ENCODE data around the gene SIGLEC10. TPM values are rescaled to one million over a fixed set of nuclear protein-coding genes. Genes with fewer than 3 reads are reported as not detected.
A peak's percentile ranks its signal among the peaks of the same experiment; 100 is the strongest.

SIGLEC10 gene
- total RNA-seq, 4 donors from 2014 or later = 1.2 to 3.5 (median 1.6) TPM

GRCh38 chr19:51396175-51396574 lies 21.3 kb downstream of the SIGLEC10 start:
- TF ChIP-seq EP300 (IDR thresholded peaks at IDR 0.05) = no peak
- TF ChIP-seq POLR2A (IDR thresholded peaks at IDR 0.05) = no peak
- no peak for TF ChIP-seq POLR2AphosphoS5 (IDR thresholded peaks at IDR 0.05)
- TF ChIP-seq CTCF (IDR thresholded peaks at IDR 0.05) = no peak
- WGBS = 95% methylated on average over 2 of the region's 2 CpGs

DNA sequence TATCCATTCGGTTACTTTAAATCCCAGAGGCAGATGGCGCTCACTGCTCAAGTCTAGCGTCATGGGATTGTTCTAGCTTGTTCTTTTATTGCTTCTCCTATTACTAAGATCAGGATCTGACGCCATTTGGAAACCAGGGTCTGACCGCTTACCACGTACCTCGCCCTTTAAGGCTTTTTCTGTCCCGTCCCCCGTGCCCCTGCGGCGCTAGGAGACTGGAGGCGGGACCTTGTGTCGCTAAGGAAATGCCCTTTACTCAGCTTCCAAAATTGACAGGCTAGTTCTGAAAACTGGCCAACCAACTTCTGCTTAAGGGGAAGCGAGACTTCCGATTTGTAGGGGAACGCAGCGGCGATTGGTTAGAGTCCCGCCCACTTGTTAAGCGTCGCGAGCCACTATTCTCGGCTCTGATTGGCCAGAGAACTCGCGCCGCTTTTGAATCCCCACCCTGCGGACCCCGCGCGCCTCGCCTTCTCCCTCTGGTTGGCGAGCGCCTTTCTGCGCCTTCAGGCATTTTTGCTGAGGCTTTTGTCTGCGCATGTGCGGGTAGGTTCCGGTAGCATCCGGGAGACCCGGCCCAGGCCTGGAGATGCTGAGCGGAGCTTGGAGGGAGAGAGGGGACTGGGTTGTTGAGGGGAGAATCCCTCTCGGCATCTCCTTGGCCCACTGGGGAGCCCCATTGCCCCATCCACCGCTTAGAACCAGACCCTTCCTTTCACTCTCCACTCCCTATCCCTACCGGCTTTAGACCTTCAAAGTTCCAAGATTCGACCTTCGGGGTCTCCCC lies 23.2 kb downstream of the SIGLEC10 start:
- TF ChIP-seq POLR2AphosphoS5 (IDR thresholded peaks at IDR 0.05) (peak in 2 of 3 donors; percentile 7 to 25), CTCF (IDR thresholded peaks at IDR 0.05) (no peak), POLR2A (IDR thresholded peaks at IDR 0.05) (no peak)
- no peaks in the 10 kb centered on the region for H3K27me3 ChIP-seq
- peak overlapping the region; percentile 67 for H3K27ac ChIP-seq
- no peaks in the 10 kb centered on the region for H3K9me3 ChIP-seq
- no peaks in the 10 kb centered on the region for H3K36me3 ChIP-seq
- WGBS = 3% methylated on average over 25 of the region's 45 CpGs
- peak; percentile 94 to 95 for DNase-seq (ENCODE audit: low spot score in 2 of 2)
- peaks cover 11% of the 10 kb centered on the region for H3K4me1 ChIP-seq
- H3K4me3 ChIP-seq = peak overlapping the region; percentile 50

More at GRCh38 chr19:51396175-51396574, 21.3 kb downstream of the SIGLEC10 start:
- Histone ChIP-seq H3K36me3 (no peaks in the 10 kb centered on the region), H3K4me1 (peaks cover 11% of the 10 kb centered on the region), H3K27ac (no peak overlapping the region), H3K9me3 (no peaks in the 10 kb centered on the region), H3K27me3 (no peaks in the 10 kb centered on the region), H3K4me3 (no peak overlapping the region)
- no peak for DNase-seq (ENCODE audit: low spot score in 2 of 2)

GRCh38 chr19:51392701-51393100 lies 24.7 kb downstream of the SIGLEC10 start:
- no peak for DNase-seq (ENCODE audit: low spot score in 2 of 2)
- no peak for TF ChIP-seq CTCF (IDR thresholded peaks at IDR 0.05)
- no peak for TF ChIP-seq POLR2A (IDR thresholded peaks at IDR 0.05)
- TF ChIP-seq POLR2AphosphoS5 (IDR thresholded peaks at IDR 0.05) = no peak
- TF ChIP-seq EP300 (IDR thresholded peaks at IDR 0.05) = no peak
- Histone ChIP-seq H3K9me3 (no peaks in the 10 kb centered on the region), H3K27ac (no peak overlapping the region), H3K4me1 (peaks cover 11% of the 10 kb centered on the region), H3K36me3 (no peaks in the 10 kb centered on the region), H3K4me3 (no peak overlapping the region), H3K27me3 (no peaks in the 10 kb centered on the region)
- 48% methylated on average over 1 of the region's 1 CpG for WGBS

GRCh38 chr19:51391073-51391611 lies 26.3 kb downstream of the SIGLEC10 start:
- Histone ChIP-seq H3K4me3 (no peak overlapping the region), H3K27me3 (no peaks in the 10 kb centered on the region), H3K9me3 (no peaks in the 10 kb centered on the region), H3K36me3 (no peaks in the 10 kb centered on the region), H3K27ac (no peak overlapping the region), H3K4me1 (peaks cover 11% of the 10 kb centered on the region)
- 66% methylated on average over 8 of the region's 8 CpGs for WGBS
- TF ChIP-seq CTCF (IDR thresholded peaks at IDR 0.05) = no peak
- TF ChIP-seq EP300 (IDR thresholded peaks at IDR 0.05) = no peak
- no peak for TF ChIP-seq POLR2A (IDR thresholded peaks at IDR 0.05)
- TF ChIP-seq POLR2AphosphoS5 (IDR thresholded peaks at IDR 0.05) = no peak
- DNase-seq (ENCODE audit: low spot score in 2 of 2) = no peak

- Histone ChIP-seq H3K4me1 (peaks cover 4% of the 10 kb centered on the region), H3K27ac (no peak overlapping the region), H3K36me3 (no peaks in the 10 kb centered on the region), H3K27me3 (no peaks in the 10 kb centered on the region), H3K9me3 (no peaks in the 10 kb centered on the region), H3K4me3 (no peak overlapping the region)
- WGBS = 89% methylated on average over 14 of the region's 14 CpGs
- TF ChIP-seq EP300 (IDR thresholded peaks at IDR 0.05) (no peak), CTCF (IDR thresholded peaks at IDR 0.05) (no peak), POLR2A (IDR thresholded peaks at IDR 0.05) (no peak), POLR2AphosphoS5 (IDR thresholded peaks at IDR 0.05) (no peak)
- no peak for DNase-seq (ENCODE audit: low spot score in 2 of 2)
These were observed 28.3 kb downstream of the SIGLEC10 start for GRCh38 chr19:51389143-51389542.
